D721Med (cell line): ENCODE measurements around the gene NDC1.
"Not testable (repeated sequence)": the region's sequence is repeated elsewhere in the genome, so short reads cannot be mapped to it uniquely, and the experiment has no call there.

Experiments used
- DNase-seq: peaks from one replicate; pipeline ENCODE4 v3.0.0; 2011; ENCODE audit warnings: low spot score; ENCODE audit not compliant: insufficient read length
- FAIRE-seq: peaks from 2 replicates; lab custom pipeline; 2011; peaks lifted over from hg19 to GRCh38; lab: Jason Lieb, UNC
- CTCF ChIP-seq: IDR thresholded peaks from 2 replicates; pipeline ENCODE4 v1.5.1; 2012; ENCODE audit warnings: mild to moderate bottlenecking, control low read depth; ENCODE audit not compliant: insufficient read depth; ENCODE audit errors: missing control alignments

Gene NDC1

GRCh38 chr1:53822931-53823330 lies 15.2 kb downstream of the NDC1 start:
- no peak for DNase-seq
- TF ChIP-seq CTCF: no peak
- no peak for FAIRE-seq

- no peak for TF ChIP-seq CTCF
- FAIRE-seq: no peak
Observed at GRCh38 chr1:53821380-53821779, 16.7 kb downstream of the NDC1 start.

GRCh38 chr1:53819387-53819786 lies 18.7 kb downstream of the NDC1 start:
- FAIRE-seq (no peak), DNase-seq (no peak)
- TF ChIP-seq CTCF: no peak

More at GRCh38 chr1:53821380-53821779, 16.7 kb downstream of the NDC1 start:
- DNase-seq: no peak

- FAIRE-seq, DNase-seq: not testable (repeated sequence)
Observed at GRCh38 chr1:53816584-53816983, 21.5 kb downstream of the NDC1 start.

- FAIRE-seq, DNase-seq: not testable (repeated sequence)
Observed at GRCh38 chr1:53815484-53815883, 22.6 kb downstream of the NDC1 start.

- DNase-seq (no peak), FAIRE-seq (no peak)
- TF ChIP-seq CTCF: peak; percentile 5
Observed at GRCh38 chr1:53811414-53811851, 26.7 kb downstream of the NDC1 start.

GRCh38 chr1:53810497-53810896 lies 27.6 kb downstream of the NDC1 start:
- TF ChIP-seq CTCF: no peak

GRCh38 chr1:53810007-53810406 lies 28.1 kb downstream of the NDC1 start:
- no peak for TF ChIP-seq CTCF
- DNase-seq (no peak), FAIRE-seq (no peak)

More at GRCh38 chr1:53810497-53810896, 27.6 kb downstream of the NDC1 start:
- FAIRE-seq (no peak), DNase-seq (no peak)
